Naive thymus-derived CD8-positive, alpha-beta T cell (primary cell): ENCODE results near the gene CACNA1G. TPM values are rescaled to one million over a fixed set of nuclear protein-coding genes. Genes with fewer than 3 reads are reported as not detected.

ENCODE experiments used
- ATAC-seq, 2 donors: fragments of 150-1000 bp; cut with Tn5 transposase in 1 of 2; sonication (Bioruptor Pico), chemical (Tn5 transposase) in 1 of 2; 1 replicate in 1 of 2; 2 replicates in 1 of 2; pipeline ENCODE4 v1.10.0; 2021; ENCODE audit warnings: mild to moderate bottlenecking in 2 of 2, moderate library complexity in 2 of 2
- POLR2A ChIA-PET: fragments of 350-600 bp; sonication (Branson Sonifier 250); formaldehyde crosslinking; loops from one replicate; lab custom pipeline; 2021; ENCODE audit warnings: antibody characterized with exemption; lab: Charles Lee
- DNase-seq, 10 donors: peaks; one replicate each; pipeline versions ENCODE4 v3.0.0 to v3.0.0-alpha.2; 2020 to 2022
- H3K27ac Mint-ChIP-seq, 10 donors: one replicate each; pipeline ENCODE4 v1.8.0; 2020 to 2022; ENCODE audit warnings: mild to moderate bottlenecking in 10 of 10, mixed read lengths in 10 of 10, moderate library complexity in 4 of 10, inconsistent platforms in 1 of 10
- H3K27me3 Mint-ChIP-seq, 5 donors: one replicate each; pipeline ENCODE4 v1.8.0; 2021 to 2022; ENCODE audit warnings: mixed read lengths in 5 of 5
- H3K36me3 Mint-ChIP-seq, 3 donors: one replicate each; pipeline ENCODE4 v1.8.0; 2020 to 2022; ENCODE audit warnings: mixed read lengths in 3 of 3, mild to moderate bottlenecking in 2 of 3, inconsistent platforms in 1 of 3
- H3K4me1 Mint-ChIP-seq, 4 donors: one replicate each; pipeline ENCODE4 v1.8.0; 2021 to 2022; ENCODE audit warnings: mixed read lengths in 4 of 4
- H3K4me3 Mint-ChIP-seq, 10 donors: one replicate each; pipeline ENCODE4 v1.8.0; 2020 to 2022; ENCODE audit warnings: mild to moderate bottlenecking in 10 of 10, mixed read lengths in 10 of 10, moderate library complexity in 6 of 10, inconsistent platforms in 1 of 10
- H3K9me3 Mint-ChIP-seq, 9 donors: one replicate each; pipeline ENCODE4 v1.8.0; 2020 to 2022; ENCODE audit warnings: mixed read lengths in 9 of 9, mild to moderate bottlenecking in 3 of 9, inconsistent platforms in 1 of 9, moderate library complexity in 1 of 9
- polyA plus RNA-seq, 3 donors: library from polyadenylated mRNA; unstranded; fragments of 300-500 nt; fragmentation: Illumina TruSeq; gene quantifications; one replicate each; pipeline ENCODE4 v1.2.3, GENCODE V29; 2021
- total RNA-seq, 8 experiments: library from RNA in 2 of 8; stranded (reverse) in 2 of 8; gene quantifications; one replicate each; pipeline ENCODE4 v1.2.3 and lab custom pipeline; 2021 to 2026

The CACNA1G gene
- total and polyA plus RNA-seq, 5 experiments from 2014 or later, result 0.05 TPM; not detected in 4

DNA sequence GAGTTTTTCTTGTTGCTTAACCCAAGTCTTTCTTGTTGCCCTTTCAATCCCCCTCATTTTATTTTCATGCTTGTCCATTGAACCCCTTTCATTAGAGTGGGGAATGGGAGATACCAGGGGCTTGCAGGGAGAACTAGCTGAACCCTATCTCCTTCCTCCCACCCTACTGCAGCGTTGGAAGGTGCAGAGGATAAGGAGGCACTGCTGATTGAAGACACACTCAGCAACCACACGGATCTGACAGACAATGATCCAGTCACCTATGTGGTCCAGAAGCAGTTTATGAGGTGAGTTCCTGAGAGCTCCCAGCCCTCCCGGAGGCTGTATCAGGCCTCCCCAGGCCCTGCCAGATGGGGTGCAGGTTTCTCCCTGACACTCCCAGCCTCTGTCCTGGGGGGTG, 114.7 kb downstream of the CACNA1G start:
- ATAC-seq, result no peak
- no peak overlapping the region for H3K27ac Mint-ChIP-seq
- H3K4me1 Mint-ChIP-seq, result peaks cover 0 to 2% (median 0%) of the 10 kb centered on the region in 4 donors
- peaks cover 2 to 9% (median 8%) of the 10 kb centered on the region in 5 donors for H3K27me3 Mint-ChIP-seq
- no peaks in the 10 kb centered on the region for H3K9me3 Mint-ChIP-seq
- POLR2A ChIA-PET, result no interaction called here
- H3K36me3 Mint-ChIP-seq, result no peaks in the 10 kb centered on the region
- DNase-seq, result no peak
- H3K4me3 Mint-ChIP-seq, result no peak overlapping the region

GRCh38 chr17:50675627-50676026, 115.1 kb downstream of the CACNA1G start:
- Mint-ChIP-seq H3K27ac (no peak overlapping the region), H3K4me3 (no peak overlapping the region), H3K4me1 (peaks cover 0 to 2% (median 0%) of the 10 kb centered on the region in 4 donors), H3K27me3 (peaks cover 4 to 13% (median 9%) of the 10 kb centered on the region in 5 donors), H3K36me3 (no peaks in the 10 kb centered on the region), H3K9me3 (no peaks in the 10 kb centered on the region)
- DNase-seq (no peak), ATAC-seq (no peak)
- POLR2A ChIA-PET, result no interaction called here

- Mint-ChIP-seq H3K9me3 (no peaks in the 10 kb centered on the region), H3K4me1 (peaks cover under 1 to 3% (median 3%) of the 10 kb centered on the region in 4 donors), H3K27me3 (peaks cover 6 to 20% (median 13%) of the 10 kb centered on the region in 5 donors), H3K27ac (peak overlapping the region in 1 of 10 donors; percentile 32), H3K4me3 (no peak overlapping the region), H3K36me3 (no peaks in the 10 kb centered on the region)
- DNase-seq (no peak), ATAC-seq (no peak)
- POLR2A ChIA-PET, result no interaction called here
These were observed 115.8 kb downstream of the CACNA1G start for GRCh38 chr17:50676065-50676975.

Other genes starting within 250 kb of the CACNA1G start
- gene XYLT2, start 214.6 kb upstream of the CACNA1G start, total RNA-seq, result 10 to 100 TPM; 34.3 to 42.5 TPM
- gene XYLT2, start 214.6 kb upstream of the CACNA1G start, polyA plus RNA-seq, result 10 to 100 TPM in 1 of 3 donors, 1 to 10 TPM in 2; 6.9 to 16.8 (median 7.4) TPM
- 10 to 100 TPM; 28.0 to 30.0 TPM for gene MRPL27, start 187.5 kb upstream of the CACNA1G start, total RNA-seq
- gene MRPL27, start 187.5 kb upstream of the CACNA1G start, polyA plus RNA-seq, result 10 to 100 TPM; 28.7 to 60.6 (median 45.7) TPM
- 1 to 10 TPM; 1.9 to 2.7 TPM for gene EME1, start 187.5 kb upstream of the CACNA1G start, total RNA-seq
- gene EME1, start 187.5 kb upstream of the CACNA1G start, polyA plus RNA-seq, result under 1 TPM in 1 of 3 donors, not detected in 2; 0.38 TPM
- gene LRRC59, start 163.2 kb upstream of the CACNA1G start, total RNA-seq, result 10 to 100 TPM; 25.7 to 27.7 TPM
- gene LRRC59, start 163.2 kb upstream of the CACNA1G start, polyA plus RNA-seq, result 10 to 100 TPM; 12.8 to 14.1 (median 13.8) TPM
- gene ACSF2, start 134.5 kb upstream of the CACNA1G start, total RNA-seq, result 10 to 100 TPM; 22.4 to 25.9 TPM
- 1 to 10 TPM; 1.2 to 2.3 (median 2.1) TPM for gene ACSF2, start 134.5 kb upstream of the CACNA1G start, polyA plus RNA-seq
- gene CHAD, start 91.8 kb upstream of the CACNA1G start, total RNA-seq, result not detected
- not detected for gene CHAD, start 91.8 kb upstream of the CACNA1G start, polyA plus RNA-seq
- 10 to 100 TPM; 88.2 to 90.6 TPM for gene RSAD1, start 81.9 kb upstream of the CACNA1G start, total RNA-seq
- gene RSAD1, start 81.9 kb upstream of the CACNA1G start, polyA plus RNA-seq, result 10 to 100 TPM; 61.3 to 78.8 (median 64.2) TPM
- gene MYCBPAP, start 52.3 kb upstream of the CACNA1G start, total RNA-seq, result 1 to 10 TPM; 1.3 to 2.6 TPM
- 1 to 10 TPM in 1 of 3 donors, under 1 TPM in 1, not detected in 1; 0.80 to 1.3 TPM for gene MYCBPAP, start 52.3 kb upstream of the CACNA1G start, polyA plus RNA-seq
- not detected for gene EPN3, start 28.0 kb upstream of the CACNA1G start, total RNA-seq
- gene EPN3, start 28.0 kb upstream of the CACNA1G start, polyA plus RNA-seq, result not detected
- 10 to 100 TPM; 33.2 to 39.8 TPM for gene SPATA20, start 13.5 kb upstream of the CACNA1G start, total RNA-seq
- gene SPATA20, start 13.5 kb upstream of the CACNA1G start, polyA plus RNA-seq, result 1 to 10 TPM; 6.9 to 8.9 (median 7.5) TPM
- under 1 TPM in 1 of 2 experiments, not detected in 1; 0.10 TPM for gene ABCC3, start 74.2 kb downstream of the CACNA1G start, total RNA-seq
- not detected for gene ABCC3, start 74.2 kb downstream of the CACNA1G start, polyA plus RNA-seq
- 10 to 100 TPM; 35.5 to 39.5 TPM for gene ANKRD40, start 147.2 kb downstream of the CACNA1G start, total RNA-seq
- gene ANKRD40, start 147.2 kb downstream of the CACNA1G start, polyA plus RNA-seq, result 1 to 10 TPM; 2.8 to 5.2 (median 4.3) TPM
- gene LUC7L3, start 158.9 kb downstream of the CACNA1G start, total RNA-seq, result 100 to 1,000 TPM; 311 to 345 TPM
- gene LUC7L3, start 158.9 kb downstream of the CACNA1G start, polyA plus RNA-seq, result 10 to 100 TPM; 41.6 to 58.4 (median 46.0) TPM
- not detected for gene ANKRD40CL, start 206.8 kb downstream of the CACNA1G start, total RNA-seq
- gene ANKRD40CL, start 206.8 kb downstream of the CACNA1G start, polyA plus RNA-seq, result not detected